H1 (cell line): Measurements from ENCODE around the gene KCNJ4.

Experiments
- CTCF ChIP-seq, 3 experiments: IDR thresholded peaks; 1 replicate in 2 of 3; 2 replicates in 1 of 3; pipeline versions ENCODE4 v1.5.1 to v1.6.1; 2011; ENCODE audit warnings: low read length in 3 of 3, mild to moderate bottlenecking in 3 of 3, inconsistent platforms in 2 of 3, low read depth in 1 of 3, moderate library complexity in 1 of 3; ENCODE audit not compliant: insufficient read depth in 1 of 3; ENCODE audit errors: control extremely low read depth in 1 of 3
- KDM1A ChIP-seq: fragments of 200-600, 300-600 bp; sonication (generic); IDR thresholded peaks from 2 replicates; pipeline ENCODE4 v1.7.1; 2016; ENCODE audit warnings: mild to moderate bottlenecking, low read length, borderline replicate concordance
- MAFK ChIP-seq: IDR thresholded peaks from 2 replicates; pipeline ENCODE4 v1.6.1; 2012; ENCODE audit warnings: low read depth, mild to moderate bottlenecking, improper control_type of control experiment, low read length
- SUZ12 ChIP-seq: fragments of 200-600 bp; sonication (generic); IDR thresholded peaks from 2 replicates; pipeline ENCODE4 v1.6.1; 2012; ENCODE audit warnings: mild to moderate bottlenecking, inconsistent platforms, low read length, moderate library complexity, mixed read lengths
- TF ChIP-seq, protein P1 (sequence below): IDR thresholded peaks from 2 replicates; pipeline ENCODE4 v1.6.1; 2012; ENCODE audit warnings: inconsistent platforms

- TF ChIP-seq CTCF (IDR thresholded peaks at IDR 0.05; ENCODE audit: control extremely low read depth in 1 of 3, insufficient read depth in 1 of 3, low read depth in 1 of 3, low read length in 3 of 3) (no peak), SUZ12 (no peak), MAFK (no peak), KDM1A (no peak)
- TF ChIP-seq, protein P1, sequence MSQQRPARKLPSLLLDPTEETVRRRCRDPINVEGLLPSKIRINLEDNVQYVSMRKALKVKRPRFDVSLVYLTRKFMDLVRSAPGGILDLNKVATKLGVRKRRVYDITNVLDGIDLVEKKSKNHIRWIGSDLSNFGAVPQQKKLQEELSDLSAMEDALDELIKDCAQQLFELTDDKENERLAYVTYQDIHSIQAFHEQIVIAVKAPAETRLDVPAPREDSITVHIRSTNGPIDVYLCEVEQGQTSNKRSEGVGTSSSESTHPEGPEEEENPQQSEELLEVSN: no peak
Observed at GRCh38 chr22:38422611-38423511, 32.1 kb downstream of the KCNJ4 start.
